HCT116 (cell line): ENCODE results near the gene PLEKHA6. TPM values are rescaled to one million over a fixed set of nuclear protein-coding genes. Genes with fewer than 3 reads are reported as not detected.
A peak's percentile ranks its signal among the peaks of the same experiment; 100 is the strongest.

Experiments used
- ATAC-seq: fragments of 200-7000 bp; cut with Tn5 transposase; 2 replicates; pipeline ENCODE4 v1.9.1; 2020; ENCODE audit warnings: mild to moderate bottlenecking, moderate library complexity
- BruUV-seq: library from RNA; stranded (reverse); fragments of 400-500 nt; replicated peaks from 2 replicates; lab custom pipeline; 2021; lab: Mats Ljungman, UMichigan
- CTCF ChIA-PET: fragments of 300-600 bp; sonication (Branson Sonifier 250); formaldehyde crosslinking; loops from one replicate; lab custom pipeline; 2021; ENCODE audit warnings: antibody characterized with exemption; lab: Charles Lee
- POLR2A ChIA-PET: fragments of 300-600, 350-600 bp; sonication (Branson Sonifier 250); formaldehyde crosslinking; loops from one replicate; lab custom pipeline; 2021; ENCODE audit warnings: antibody characterized with exemption; lab: Charles Lee
- RAD21 ChIA-PET, 2 experiments: fragments of 300-600 bp; sonication (Branson Sonifier 250); formaldehyde crosslinking; loops; one replicate each; lab custom pipeline; 2023; ENCODE audit warnings: low total read pairs in 2 of 2; ENCODE audit not compliant: uncharacterized antibody in 2 of 2, unreplicated experiment in 2 of 2, low non-redundant PET in 1 of 2; lab: Charles Lee
- DNase-seq: peaks from one replicate; pipeline ENCODE4 v3.0.0-alpha.2; 2010; ENCODE audit warnings: low read depth, low spot score
- H2AFZ ChIP-seq: fragments of 200-600 bp; shearing (Covaris generic), sonication (generic); 2 replicates; pipeline ENCODE4 v1.6.1; 2017; ENCODE audit warnings: low read depth, mixed run types, mixed read lengths, antibody characterized with exemption, low read length; ENCODE audit not compliant: poor library complexity, severe bottlenecking
- H3K27ac ChIP-seq: 2 replicates; pipeline ENCODE4 v1.5.1; 2012; ENCODE audit warnings: low read depth, low read length
- H3K27me3 ChIP-seq: fragments of 200-600 bp; sonication (generic); 2 replicates; pipeline ENCODE4 v1.6.1; 2016; ENCODE audit warnings: mixed run types, low read length, mixed read lengths; ENCODE audit not compliant: insufficient read depth
- H3K36me3 ChIP-seq, 2 experiments: fragments of 200-500 bp in 1 of 2; fragments of 200-600 bp in 1 of 2; sonication (Bioruptor generic) in 1 of 2; sonication (generic) in 1 of 2; 2 replicates each; pipeline versions ENCODE4 v1.5.1 to v1.6.1; 2014 to 2016; ENCODE audit warnings: low read length in 2 of 2, inconsistent platforms in 1 of 2, mixed read lengths in 1 of 2, mixed run types in 1 of 2; ENCODE audit not compliant: insufficient read depth in 2 of 2, control insufficient read depth in 1 of 2
- H3K4me1 ChIP-seq, 2 experiments: fragments of 200-600 bp in 1 of 2; sonication (generic) in 1 of 2; 2 replicates each; pipeline versions ENCODE4 v1.5.1 to v1.6.1; 2012 to 2017; ENCODE audit warnings: low read length in 2 of 2, inconsistent platforms in 1 of 2, mild to moderate bottlenecking in 1 of 2, mixed read lengths in 1 of 2, mixed run types in 1 of 2, moderate library complexity in 1 of 2; ENCODE audit not compliant: insufficient read depth in 2 of 2, control insufficient read depth in 1 of 2
- H3K4me2 ChIP-seq: fragments of 200-600 bp; sonication (generic); 2 replicates; pipeline ENCODE4 v1.6.1; 2017; ENCODE audit warnings: mixed run types, low read length, mixed read lengths
- H3K4me3 ChIP-seq, 2 experiments: fragments of 200-600 bp in 1 of 2; sonication (generic) in 1 of 2; replicated peaks in 1 of 2; 2 replicates each; pipeline ENCODE4 v1.5.1; 2011 to 2016; ENCODE audit warnings: low read length in 2 of 2, control low read depth in 1 of 2, low read depth in 1 of 2, mild to moderate bottlenecking in 1 of 2, mixed read lengths in 1 of 2, mixed run types in 1 of 2
- H3K79me2 ChIP-seq: fragments of 200-600 bp; sonication (generic); 2 replicates; pipeline ENCODE4 v1.6.1; 2017; ENCODE audit warnings: mild to moderate bottlenecking, mixed run types, low read length, moderate library complexity, mixed read lengths; ENCODE audit not compliant: insufficient read depth
- H3K9ac ChIP-seq: fragments of 200-600 bp; sonication (generic); 2 replicates; pipeline ENCODE4 v1.6.1; 2016; ENCODE audit warnings: low read length, mixed read lengths
- H3K9me2 ChIP-seq: fragments of 200-600 bp; sonication (generic), shearing (Covaris generic); 2 replicates; pipeline ENCODE4 v1.6.1; 2017; ENCODE audit warnings: mixed run types, mild to moderate bottlenecking, moderate library complexity; ENCODE audit not compliant: insufficient read depth
- H3K9me3 ChIP-seq, 2 experiments: fragments of 200-500 bp in 1 of 2; fragments of 200-600 bp in 1 of 2; sonication (Bioruptor generic) in 1 of 2; sonication (generic) in 1 of 2; 2 replicates each; pipeline ENCODE4 v1.6.1; 2014 to 2017; ENCODE audit warnings: low read length in 2 of 2, mixed read lengths in 2 of 2, inconsistent platforms in 1 of 2, low read depth in 1 of 2, mild to moderate bottlenecking in 1 of 2, mixed run types in 1 of 2, moderate library complexity in 1 of 2; ENCODE audit not compliant: control insufficient read depth in 1 of 2, insufficient read depth in 1 of 2
- H4K20me1 ChIP-seq: fragments of 200-600 bp; sonication (generic), shearing (Covaris generic); 2 replicates; pipeline ENCODE4 v1.6.1; 2017; ENCODE audit warnings: mixed run types, mild to moderate bottlenecking, moderate library complexity; ENCODE audit not compliant: insufficient read depth
- ELF1 ChIP-seq: IDR thresholded peaks from 2 replicates; pipeline ENCODE4 v1.6.1; 2012; ENCODE audit warnings: low read depth, borderline replicate concordance
- RAD21 ChIP-seq: IDR thresholded peaks from 2 replicates; pipeline ENCODE4 v1.6.1; 2012; ENCODE audit warnings: low read depth, mild to moderate bottlenecking
- SRF ChIP-seq: IDR thresholded peaks from 2 replicates; pipeline ENCODE4 v1.6.1; 2012; ENCODE audit warnings: low read depth
- ZFX ChIP-seq: fragments of 450-650 bp; IDR thresholded peaks from 2 replicates; pipeline ENCODE4 v1.6.1; 2017
- intact Hi-C: fragments of 100-400 bp; cut with micrococcal nuclease; formaldehyde crosslinking; loops from 2 replicates; pipeline ENCODE4 v1.10.0; 2022
- total RNA-seq: library from RNA; stranded (reverse); gene quantifications from one replicate; pipeline ENCODE4 v1.2.1, GENCODE V29; 2021; ENCODE audit not compliant: unreplicated experiment

Gene PLEKHA6
- total RNA-seq, 1 experiment from 2014 or later, result 13.1 TPM

- no peak overlapping the region for H3K4me2 ChIP-seq
- H3K27me3 ChIP-seq, result no peaks in the 10 kb centered on the region
- H3K4me3 ChIP-seq, result no peak overlapping the region
- CTCF ChIA-PET, result interaction anchor here (0.6 kb wide), 1 partner anchor 49 kb away, joined by 3 read pairs; no protein-coding TSS in a partner anchor
- RAD21 ChIA-PET, result no interaction called here
- ATAC-seq (no peak), DNase-seq (no peak)
- H3K9me3 ChIP-seq, result no peaks in the 10 kb centered on the region
- H4K20me1 ChIP-seq, result no peaks in the 10 kb centered on the region
- no TSS peak for BruUV-seq
- no peaks in the 10 kb centered on the region for H3K79me2 ChIP-seq
- peak; percentile 44 for TF ChIP-seq RAD21
- no peak for TF ChIP-seq SRF
- no peak overlapping the region for H3K27ac ChIP-seq
- H3K9me2 ChIP-seq, result no peaks in the 10 kb centered on the region
- H3K4me1 ChIP-seq, result peaks cover 0 to 17% of the 10 kb centered on the region in 2 experiments; a peak in 2 of 4 replicates
- no peak overlapping the region for H2AFZ ChIP-seq
- intact Hi-C loops, result no loop called here
- no peaks in the 10 kb centered on the region for H3K36me3 ChIP-seq
- POLR2A ChIA-PET, result no interaction called here
- H3K9ac ChIP-seq, result no peak overlapping the region
These were observed 57.0 kb downstream of the PLEKHA6 start for GRCh38 chr1:204302769-204303168.

- TF ChIP-seq ZFX, result no peak
- TF ChIP-seq ELF1, result no peak
- intact Hi-C loops, result no loop called here
- Histone ChIP-seq H3K36me3 (no peaks in the 10 kb centered on the region), H3K27me3 (no peaks in the 10 kb centered on the region), H3K4me3 (no peak overlapping the region), H3K9me2 (no peaks in the 10 kb centered on the region), H3K9me3 (no peaks in the 10 kb centered on the region), H2AFZ (no peak overlapping the region), H3K27ac (no peak overlapping the region), H3K79me2 (no peaks in the 10 kb centered on the region), H3K9ac (no peak overlapping the region), H3K4me2 (no peak overlapping the region), H4K20me1 (no peaks in the 10 kb centered on the region), H3K4me1 (peaks cover 0 to 20% of the 10 kb centered on the region in 2 experiments; a peak in 2 of 4 replicates)
- ChIA-PET RAD21 (no interaction called here), POLR2A (no interaction called here), CTCF (no interaction called here)
- ATAC-seq (no peak), DNase-seq (no peak)
- no TSS peak for BruUV-seq
These were observed 58.4 kb downstream of the PLEKHA6 start for GRCh38 chr1:204301171-204301957.
